ENCODE results near the gene AGBL4. TPM values are rescaled to one million over a fixed set of nuclear protein-coding genes. Genes with fewer than 3 reads are reported as not detected.

Gene AGBL4
- total and polyA plus RNA-seq, 9 of the 15 experiments (the other 6 are each of a cell fraction or from before 2014, with no cell fraction given): 0.11 TPM; not detected in 7

DNA sequence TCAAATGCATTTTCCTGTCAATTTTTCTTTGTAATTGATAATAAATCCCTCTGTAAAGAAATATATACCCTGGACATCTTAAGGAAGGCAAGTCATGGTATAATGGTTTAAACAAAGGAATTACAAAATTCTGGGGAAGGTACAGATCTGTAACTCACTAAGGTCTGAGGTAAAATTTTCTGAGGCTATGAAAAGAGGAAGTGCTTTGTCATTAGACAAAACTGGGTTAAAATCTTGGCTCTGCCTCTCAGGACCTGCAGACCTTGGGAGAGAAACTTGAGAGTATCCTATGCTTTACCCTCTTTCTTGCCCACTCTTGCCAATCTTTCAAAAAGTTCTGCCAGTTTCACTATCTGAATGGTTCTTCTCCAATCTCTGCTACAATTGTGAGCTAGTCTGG lies 1220.3 kb downstream of the AGBL4 start:
- Histone ChIP-seq H3K9me1 (ENCODE audit: control insufficient read depth, insufficient read depth, low read length) (no peaks in the 10 kb centered on the region), H2AFZ (ENCODE audit: low read depth, low read length) (no peak overlapping the region), H3K9ac (ENCODE audit: insufficient read depth in 1 of 2, low read depth in 2 of 2, low read length in 2 of 2) (no peak overlapping the region), H3K9me3 (replicated peaks; ENCODE audit: control insufficient read depth, insufficient read depth, low read depth, low read length) (no peaks in the 10 kb centered on the region), H3K4me3 (no peak overlapping the region), H3K27ac (ENCODE audit: extremely low read depth, low read depth, low read length) (no peak overlapping the region), H3K4me2 (ENCODE audit: insufficient read depth, low read length) (no peak overlapping the region), H3K4me1 (replicated peaks in 1 of 2; ENCODE audit: control insufficient read depth in 2 of 2, insufficient read depth in 2 of 2, low read length in 2 of 2) (no peaks in the 10 kb centered on the region), H4K20me1 (replicated peaks; ENCODE audit: control insufficient read depth, insufficient read depth, low read length) (no peaks in the 10 kb centered on the region), H3K36me3 (ENCODE audit: control insufficient read depth, insufficient read depth, low read length) (no peaks in the 10 kb centered on the region), H3K27me3 (ENCODE audit: control insufficient read depth in 2 of 2, insufficient read depth in 2 of 2, low read length in 2 of 2) (no peaks in the 10 kb centered on the region), H3K79me2 (ENCODE audit: control insufficient read depth, insufficient read depth, low read length) (no peaks in the 10 kb centered on the region)
- in situ Hi-C loops (cut with MboI): no loop called here
- POLR2A ChIA-PET: interaction anchor here (0.6 kb wide), 1 partner anchor 1445 kb away, joined by 3 read pairs; no protein-coding TSS in a partner anchor
- BruUV-seq (replicated peaks): no TSS peak
- intact Hi-C loops (cut with micrococcal nuclease): no loop called here
- FAIRE-seq (no peak), DNase-seq (ENCODE audit: extremely low read depth in 1 of 4, low spot score in 3 of 4) (no peak), ATAC-seq (no peak)
- CTCF ChIA-PET (ENCODE audit: low intra/inter-chr PET ratio): no interaction called here
- TF ChIP-seq, protein P1, sequence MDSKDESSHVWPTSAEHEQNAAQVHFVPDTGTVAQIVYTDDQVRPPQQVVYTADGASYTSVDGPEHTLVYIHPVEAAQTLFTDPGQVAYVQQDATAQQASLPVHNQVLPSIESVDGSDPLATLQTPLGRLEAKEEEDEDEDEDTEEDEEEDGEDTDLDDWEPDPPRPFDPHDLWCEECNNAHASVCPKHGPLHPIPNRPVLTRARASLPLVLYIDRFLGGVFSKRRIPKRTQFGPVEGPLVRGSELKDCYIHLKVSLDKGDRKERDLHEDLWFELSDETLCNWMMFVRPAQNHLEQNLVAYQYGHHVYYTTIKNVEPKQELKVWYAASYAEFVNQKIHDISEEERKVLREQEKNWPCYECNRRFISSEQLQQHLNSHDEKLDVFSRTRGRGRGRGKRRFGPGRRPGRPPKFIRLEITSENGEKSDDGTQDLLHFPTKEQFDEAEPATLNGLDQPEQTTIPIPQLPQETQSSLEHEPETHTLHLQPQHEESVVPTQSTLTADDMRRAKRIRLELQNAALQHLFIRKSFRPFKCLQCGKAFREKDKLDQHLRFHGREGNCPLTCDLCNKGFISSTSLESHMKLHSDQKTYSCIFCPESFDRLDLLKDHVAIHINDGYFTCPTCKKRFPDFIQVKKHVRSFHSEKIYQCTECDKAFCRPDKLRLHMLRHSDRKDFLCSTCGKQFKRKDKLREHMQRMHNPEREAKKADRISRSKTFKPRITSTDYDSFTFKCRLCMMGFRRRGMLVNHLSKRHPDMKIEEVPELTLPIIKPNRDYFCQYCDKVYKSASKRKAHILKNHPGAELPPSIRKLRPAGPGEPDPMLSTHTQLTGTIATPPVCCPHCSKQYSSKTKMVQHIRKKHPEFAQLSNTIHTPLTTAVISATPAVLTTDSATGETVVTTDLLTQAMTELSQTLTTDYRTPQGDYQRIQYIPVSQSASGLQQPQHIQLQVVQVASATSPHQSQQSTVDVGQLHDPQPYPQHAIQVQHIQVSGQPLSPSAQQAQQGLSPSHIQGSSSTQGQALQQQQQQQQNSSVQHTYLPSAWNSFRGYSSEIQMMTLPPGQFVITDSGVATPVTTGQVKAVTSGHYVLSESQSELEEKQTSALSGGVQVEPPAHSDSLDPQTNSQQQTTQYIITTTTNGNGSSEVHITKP (IDR thresholded peaks at IDR 0.05; ENCODE audit: partially characterized antibody): no peak
- TF ChIP-seq, protein P2, sequence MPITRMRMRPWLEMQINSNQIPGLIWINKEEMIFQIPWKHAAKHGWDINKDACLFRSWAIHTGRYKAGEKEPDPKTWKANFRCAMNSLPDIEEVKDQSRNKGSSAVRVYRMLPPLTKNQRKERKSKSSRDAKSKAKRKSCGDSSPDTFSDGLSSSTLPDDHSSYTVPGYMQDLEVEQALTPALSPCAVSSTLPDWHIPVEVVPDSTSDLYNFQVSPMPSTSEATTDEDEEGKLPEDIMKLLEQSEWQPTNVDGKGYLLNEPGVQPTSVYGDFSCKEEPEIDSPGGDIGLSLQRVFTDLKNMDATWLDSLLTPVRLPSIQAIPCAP (CRISPR knock-in tag; IDR thresholded peaks at IDR 0.05; ENCODE audit: borderline replicate concordance): no peak
- peak; percentile 74 for TF ChIP-seq SPI1 (IDR thresholded peaks at IDR 0.05; ENCODE audit: borderline replicate concordance, low read depth, low read length)
